Measurements from ENCODE around the gene SRMS. TPM values are rescaled to one million over a fixed set of nuclear protein-coding genes. Genes with fewer than 3 reads are reported as not detected.

SRMS gene
- polyA plus RNA-seq, 1 donor (not counting 4 experiments of a cell fraction or from before 2014, with no cell fraction given) = 0.10 TPM

GRCh38 chr20:63562461-63563224 lies 15.1 kb upstream of the SRMS start:
- Histone ChIP-seq H3K4me1 (ENCODE audit: control insufficient read depth, extremely low read depth, insufficient read depth, low read length) (no peaks in the 10 kb centered on the region), H3K4me2 (ENCODE audit: control insufficient read depth, extremely low read depth, insufficient read depth, low read depth, low read length) (no peak overlapping the region), H3K27me3 (ENCODE audit: control insufficient read depth, extremely low read depth, insufficient read depth, low read length) (no peaks in the 10 kb centered on the region), H3K4me3 (ENCODE audit: control insufficient read depth in 2 of 3, extremely low read depth in 1 of 3, insufficient read depth in 2 of 3, low read depth in 1 of 3, low read length in 3 of 3) (no peak overlapping the region), H3K9me1 (ENCODE audit: control insufficient read depth, extremely low read depth, insufficient read depth, low read length) (no peaks in the 10 kb centered on the region), H3K79me2 (ENCODE audit: control insufficient read depth, insufficient read depth, low read length) (peaks cover 10% of the 10 kb centered on the region), H3K36me3 (ENCODE audit: control insufficient read depth in 2 of 2, extremely low read depth in 1 of 2, insufficient read depth in 2 of 2, low read length in 2 of 2) (peaks cover 28 to 45% of the 10 kb centered on the region in 2 experiments), H3K9me3 (ENCODE audit: control insufficient read depth, low read depth, low read length) (no peaks in the 10 kb centered on the region), H3K9ac (ENCODE audit: control insufficient read depth, extremely low read depth, insufficient read depth, low read length) (no peak overlapping the region), H3K27ac (ENCODE audit: control insufficient read depth, insufficient read depth, low read length) (no peak overlapping the region), H2AFZ (ENCODE audit: control insufficient read depth, low read length) (no peak overlapping the region), H4K20me1 (ENCODE audit: control insufficient read depth, extremely low read depth, insufficient read depth, low read length) (peaks cover 4% of the 10 kb centered on the region)
- FAIRE-seq = no peak
- no peak for DNase-seq (ENCODE audit: low read depth, low spot score)
- dilution Hi-C loops (cut with MboI; ENCODE audit: extremely low pct_ligation_motif_present, low sequenced_read_pairs) = no loop called here
- TF ChIP-seq EZH2 (IDR thresholded peaks at IDR 0.05; ENCODE audit: low read length) = no peak
- TF ChIP-seq CTCF (optimal IDR thresholded peaks at IDR 0.05 in 1 of 3, IDR thresholded peaks at IDR 0.05 in 1 of 3, conservative IDR thresholded peaks at IDR 0.05 in 1 of 3; ENCODE audit: extremely low read depth in 1 of 3, insufficient read depth in 2 of 3, low read length in 3 of 3) = no peak

GRCh38 chr20:63561624-63562396 lies 14.3 kb upstream of the SRMS start:
- dilution Hi-C loops (cut with MboI; ENCODE audit: extremely low pct_ligation_motif_present, low sequenced_read_pairs) = no loop called here
- Histone ChIP-seq H3K9me1 (ENCODE audit: control insufficient read depth, extremely low read depth, insufficient read depth, low read length) (no peaks in the 10 kb centered on the region), H2AFZ (ENCODE audit: control insufficient read depth, low read length) (no peak overlapping the region), H3K36me3 (ENCODE audit: control insufficient read depth in 2 of 2, extremely low read depth in 1 of 2, insufficient read depth in 2 of 2, low read length in 2 of 2) (peaks cover 28 to 41% of the 10 kb centered on the region in 2 experiments), H3K4me3 (ENCODE audit: control insufficient read depth in 2 of 3, extremely low read depth in 1 of 3, insufficient read depth in 2 of 3, low read depth in 1 of 3, low read length in 3 of 3) (no peak overlapping the region), H3K4me1 (ENCODE audit: control insufficient read depth, extremely low read depth, insufficient read depth, low read length) (no peaks in the 10 kb centered on the region), H3K9ac (ENCODE audit: control insufficient read depth, extremely low read depth, insufficient read depth, low read length) (no peak overlapping the region), H3K9me3 (ENCODE audit: control insufficient read depth, low read depth, low read length) (no peaks in the 10 kb centered on the region), H4K20me1 (ENCODE audit: control insufficient read depth, extremely low read depth, insufficient read depth, low read length) (peaks cover 4% of the 10 kb centered on the region), H3K4me2 (ENCODE audit: control insufficient read depth, extremely low read depth, insufficient read depth, low read depth, low read length) (no peak overlapping the region), H3K27me3 (ENCODE audit: control insufficient read depth, extremely low read depth, insufficient read depth, low read length) (no peaks in the 10 kb centered on the region), H3K79me2 (ENCODE audit: control insufficient read depth, insufficient read depth, low read length) (peaks cover 8% of the 10 kb centered on the region), H3K27ac (ENCODE audit: control insufficient read depth, insufficient read depth, low read length) (no peak overlapping the region)
- no peak for DNase-seq (ENCODE audit: low read depth, low spot score)
- no peak for FAIRE-seq
- TF ChIP-seq CTCF (optimal IDR thresholded peaks at IDR 0.05 in 1 of 3, IDR thresholded peaks at IDR 0.05 in 1 of 3, conservative IDR thresholded peaks at IDR 0.05 in 1 of 3; ENCODE audit: extremely low read depth in 1 of 3, insufficient read depth in 2 of 3, low read length in 3 of 3) (no peak), EZH2 (IDR thresholded peaks at IDR 0.05; ENCODE audit: low read length) (no peak)
